PFSK-1 (cell line): Measurements from ENCODE around the gene TRAPPC11.

Experiments
- POLR2AphosphoS5 ChIP-seq: IDR thresholded peaks from 2 replicates; pipeline ENCODE4 v1.6.1; 2012; ENCODE audit warnings: low read depth, mild to moderate bottlenecking, control low read depth, low read length, moderate library complexity
- TF ChIP-seq, protein P1 (sequence below), 2 experiments: IDR thresholded peaks; 2 replicates each; pipeline versions ENCODE4 v1.6.1 to v1.8.0; 2011 to 2012; ENCODE audit warnings: low read depth in 2 of 2, low read length in 2 of 2, control low read depth in 1 of 2, inconsistent platforms in 1 of 2, mild to moderate bottlenecking in 1 of 2, moderate library complexity in 1 of 2; ENCODE audit not compliant: insufficient read depth in 1 of 2

DNA sequence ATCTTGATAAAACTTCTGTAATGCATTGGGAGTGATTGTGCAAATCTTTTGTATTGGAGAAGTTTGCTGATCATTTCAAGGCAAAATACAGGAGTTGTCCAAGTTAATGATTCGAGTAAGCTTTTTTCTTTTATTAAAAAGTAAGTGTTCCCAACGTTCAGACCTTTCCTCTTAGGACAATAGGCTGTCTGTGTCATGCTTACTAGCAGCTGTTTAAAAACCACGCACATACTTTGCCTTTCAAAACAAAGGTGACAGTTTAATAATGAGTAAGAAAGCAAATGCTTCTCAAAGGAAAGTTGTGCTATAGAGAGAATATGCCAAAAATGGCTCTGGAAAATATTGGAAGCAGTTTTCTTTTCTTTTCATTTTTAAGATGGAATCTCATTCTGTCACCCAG lies 11.2 kb downstream of the TRAPPC11 start:
- TF ChIP-seq POLR2AphosphoS5, result no peak
- TF ChIP-seq, protein P1, sequence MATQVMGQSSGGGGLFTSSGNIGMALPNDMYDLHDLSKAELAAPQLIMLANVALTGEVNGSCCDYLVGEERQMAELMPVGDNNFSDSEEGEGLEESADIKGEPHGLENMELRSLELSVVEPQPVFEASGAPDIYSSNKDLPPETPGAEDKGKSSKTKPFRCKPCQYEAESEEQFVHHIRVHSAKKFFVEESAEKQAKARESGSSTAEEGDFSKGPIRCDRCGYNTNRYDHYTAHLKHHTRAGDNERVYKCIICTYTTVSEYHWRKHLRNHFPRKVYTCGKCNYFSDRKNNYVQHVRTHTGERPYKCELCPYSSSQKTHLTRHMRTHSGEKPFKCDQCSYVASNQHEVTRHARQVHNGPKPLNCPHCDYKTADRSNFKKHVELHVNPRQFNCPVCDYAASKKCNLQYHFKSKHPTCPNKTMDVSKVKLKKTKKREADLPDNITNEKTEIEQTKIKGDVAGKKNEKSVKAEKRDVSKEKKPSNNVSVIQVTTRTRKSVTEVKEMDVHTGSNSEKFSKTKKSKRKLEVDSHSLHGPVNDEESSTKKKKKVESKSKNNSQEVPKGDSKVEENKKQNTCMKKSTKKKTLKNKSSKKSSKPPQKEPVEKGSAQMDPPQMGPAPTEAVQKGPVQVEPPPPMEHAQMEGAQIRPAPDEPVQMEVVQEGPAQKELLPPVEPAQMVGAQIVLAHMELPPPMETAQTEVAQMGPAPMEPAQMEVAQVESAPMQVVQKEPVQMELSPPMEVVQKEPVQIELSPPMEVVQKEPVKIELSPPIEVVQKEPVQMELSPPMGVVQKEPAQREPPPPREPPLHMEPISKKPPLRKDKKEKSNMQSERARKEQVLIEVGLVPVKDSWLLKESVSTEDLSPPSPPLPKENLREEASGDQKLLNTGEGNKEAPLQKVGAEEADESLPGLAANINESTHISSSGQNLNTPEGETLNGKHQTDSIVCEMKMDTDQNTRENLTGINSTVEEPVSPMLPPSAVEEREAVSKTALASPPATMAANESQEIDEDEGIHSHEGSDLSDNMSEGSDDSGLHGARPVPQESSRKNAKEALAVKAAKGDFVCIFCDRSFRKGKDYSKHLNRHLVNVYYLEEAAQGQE (IDR thresholded peaks at IDR 0.05; ENCODE audit: insufficient read depth in 1 of 2, low read depth in 2 of 2, low read length in 2 of 2), result no peak
